Transverse colon (tissue), 4 donors: ENCODE measurements around the gene RPLP2. TPM values are rescaled to one million over a fixed set of nuclear protein-coding genes. Genes with fewer than 3 reads are reported as not detected.

Experiments
- DNase-seq: peaks from one replicate; pipeline ENCODE4 v3.0.0-alpha.2; 2019
- H3K27ac ChIP-seq, 4 donors: fragments of 200-600 bp; sonication (generic); 2 replicates each; pipeline ENCODE4 v1.5.1; 2016 to 2018; ENCODE audit warnings: inconsistent platforms in 4 of 4
- H3K27me3 ChIP-seq: fragments of 200-600 bp; sonication (generic); 2 replicates; pipeline ENCODE4 v1.5.1; 2017; ENCODE audit warnings: inconsistent platforms
- H3K36me3 ChIP-seq, 4 donors: fragments of 200-600 bp; sonication (generic); 2 replicates each; pipeline ENCODE4 v1.5.1; 2017 to 2019; ENCODE audit warnings: inconsistent platforms in 4 of 4
- H3K4me1 ChIP-seq, 4 donors: fragments of 200-600 bp; sonication (generic); 2 replicates each; pipeline ENCODE4 v1.5.1; 2017 to 2020; ENCODE audit warnings: inconsistent platforms in 4 of 4
- H3K4me3 ChIP-seq, 4 donors: fragments of 200-600 bp; sonication (generic); 1 replicate in 1 of 4; 2 replicates in 3 of 4; pipeline versions ENCODE4 v1.5.1 to v1.6.1; 2017 to 2019; ENCODE audit warnings: inconsistent platforms in 4 of 4
- H3K9me3 ChIP-seq, 2 donors: fragments of 200-600 bp; sonication (generic); 2 replicates each; pipeline ENCODE4 v1.5.1; 2017 to 2019; ENCODE audit warnings: inconsistent platforms in 2 of 2
- CTCF ChIP-seq, 5 experiments: fragments of 200-600 bp in 3 of 5; fragments of 450-650 bp in 2 of 5; sonication (generic) in 3 of 5; IDR thresholded peaks; 1 replicate in 2 of 5; 2 replicates in 3 of 5; pipeline ENCODE4 v1.5.1; 2016 to 2017; ENCODE audit warnings: antibody characterized with exemption in 5 of 5, inconsistent platforms in 3 of 5, mild to moderate bottlenecking in 2 of 5, moderate library complexity in 1 of 5
- EP300 ChIP-seq: sonication (generic); formaldehyde crosslinking; IDR thresholded peaks from one replicate; pipeline ENCODE4 v1.6.1; 2017; ENCODE audit warnings: antibody characterized with exemption, low read depth
- POLR2A ChIP-seq: fragments of 450-650 bp; IDR thresholded peaks from one replicate; pipeline ENCODE4 v1.6.1; 2016; ENCODE audit warnings: antibody characterized with exemption, mild to moderate bottlenecking, moderate library complexity
- POLR2AphosphoS5 ChIP-seq, 3 donors: sonication (generic); formaldehyde crosslinking; IDR thresholded peaks; one replicate each; pipeline ENCODE4 v1.6.1; 2016; ENCODE audit warnings: antibody characterized with exemption in 3 of 3
- WGBS, 2 donors: methylation state at CpG; one replicate each; pipeline ENCODE4 v1.1.5; 2018; ENCODE audit warnings: low coverage in 1 of 2; 5-methylcytosine and 5-hydroxymethylcytosine counted together
- in situ Hi-C, 4 donors: fragments of 200-750 bp; cut with MboI; loops; one replicate each; pipeline versions ENCODE4 v1.15.0 to v1.15.1; 2017; ENCODE audit warnings: low sequenced_read_pairs in 3 of 4, low pct_ligation_motif_present in 1 of 4, low pct_unique_long_range_greater_than_20kb in 1 of 4
- intact Hi-C: fragments of 100-400 bp; cut with DNase I; formaldehyde crosslinking; loops from one replicate; pipeline ENCODE4 v1.15.1; 2023; ENCODE audit warnings: low total_unique reads
- total RNA-seq, 4 donors: library from RNA; depleted of rRNA; stranded (reverse); fragments of >200 nt; gene quantifications; one replicate each; pipeline ENCODE4 v1.1.0, GENCODE V29; 2016

RPLP2 gene
- total RNA-seq, 4 donors from 2014 or later = 273 to 670 (median 466) TPM

GRCh38 chr11:773425-773824, 36.3 kb upstream of the RPLP2 start:
- Histone ChIP-seq H3K9me3 (no peaks in the 10 kb centered on the region), H3K4me1 (peaks cover 19 to 26% (median 24%) of the 10 kb centered on the region in 4 donors), H3K4me3 (no peak overlapping the region), H3K36me3 (peaks cover 0 to 16% (median 0%) of the 10 kb centered on the region in 4 donors), H3K27ac (no peak overlapping the region), H3K27me3 (no peaks in the 10 kb centered on the region)
- WGBS, 2 donors = 93% methylated on average over 3 of the region's 5 CpGs; no CpG with 5 or more reads in 1 of the 2 donors
- TF ChIP-seq POLR2AphosphoS5 (IDR thresholded peaks at IDR 0.05) = no peak
- no peak for TF ChIP-seq POLR2A
- no peak for TF ChIP-seq CTCF (IDR thresholded peaks at IDR 0.05)
- no peak for TF ChIP-seq EP300
- in situ Hi-C loops = no loop called here
- DNase-seq = no peak
- intact Hi-C loops = no loop called here

GRCh38 chr11:773830-774229, 35.9 kb upstream of the RPLP2 start:
- Histone ChIP-seq H3K9me3 (no peaks in the 10 kb centered on the region), H3K27me3 (no peaks in the 10 kb centered on the region), H3K4me1 (peaks cover 21 to 28% (median 27%) of the 10 kb centered on the region in 4 donors), H3K36me3 (peaks cover 0 to 16% (median 0%) of the 10 kb centered on the region in 4 donors), H3K27ac (no peak overlapping the region), H3K4me3 (no peak overlapping the region)
- 96% methylated on average over 9 of the region's 9 CpGs; no CpG with 5 or more reads in 1 of the 2 donors for WGBS, 2 donors
- no peak for DNase-seq
- in situ Hi-C loops (no loop called here), intact Hi-C loops (no loop called here)
- TF ChIP-seq CTCF (IDR thresholded peaks at IDR 0.05) (no peak), POLR2A (no peak), POLR2AphosphoS5 (IDR thresholded peaks at IDR 0.05) (no peak), EP300 (no peak)

- no peak for TF ChIP-seq EP300
- no peaks in the 10 kb centered on the region for H3K27me3 ChIP-seq
- intact Hi-C loops (no loop called here), in situ Hi-C loops (no loop called here)
- H3K36me3 ChIP-seq = peaks cover 0 to 16% (median 0%) of the 10 kb centered on the region in 4 donors
- no peak overlapping the region for H3K4me3 ChIP-seq
- no peak for DNase-seq
- H3K4me1 ChIP-seq = peaks cover 24 to 29% (median 27%) of the 10 kb centered on the region in 4 donors
- WGBS, 2 donors = 76% methylated on average over 20 of the region's 20 CpGs; no CpG with 5 or more reads in 1 of the 2 donors
- H3K27ac ChIP-seq = no peak overlapping the region
- H3K9me3 ChIP-seq = no peaks in the 10 kb centered on the region
These were observed 34.7 kb upstream of the RPLP2 start for GRCh38 chr11:774873-775592.

- in situ Hi-C loops = no loop called here
- DNase-seq = no peak
- no peaks in the 10 kb centered on the region for H3K9me3 ChIP-seq
- H3K4me3 ChIP-seq = peak overlapping the region; percentile 93 to 97 (median 95)
- intact Hi-C loops = no loop called here
- TF ChIP-seq POLR2A (no peak), EP300 (no peak)
- 25 to 83% methylated on average over 1 to 11 of the region's 11 CpGs for WGBS, 2 donors
- peak overlapping the region in 3 of 4 donors; percentile 88 to 93 (median 89) for H3K27ac ChIP-seq
- no peaks in the 10 kb centered on the region for H3K27me3 ChIP-seq
- peaks cover 0 to 5% (median 0%) of the 10 kb centered on the region in 4 donors for H3K36me3 ChIP-seq
- peaks cover 24 to 29% (median 27%) of the 10 kb centered on the region in 4 donors for H3K4me1 ChIP-seq
These were observed 33.6 kb upstream of the RPLP2 start for GRCh38 chr11:776263-776560.

- intact Hi-C loops = no loop called here
These were observed 33.0 kb upstream of the RPLP2 start for GRCh38 chr11:776561-777287.

More at GRCh38 chr11:776561-777287, 33.0 kb upstream of the RPLP2 start:
- Histone ChIP-seq H3K9me3 (no peaks in the 10 kb centered on the region), H3K27me3 (no peaks in the 10 kb centered on the region), H3K36me3 (no peaks in the 10 kb centered on the region), H3K4me3 (peak overlapping the region; percentile 93 to 97 (median 95)), H3K27ac (peak overlapping the region; percentile 88 to 93 (median 89)), H3K4me1 (peaks cover 24 to 29% (median 27%) of the 10 kb centered on the region in 4 donors)
- in situ Hi-C loops = no loop called here
- DNase-seq = no peak
- WGBS, 2 donors = 1% methylated on average over 19 of the region's 65 CpGs; no CpG with 5 or more reads in 1 of the 2 donors
- TF ChIP-seq EP300 = no peak
- no peak for TF ChIP-seq POLR2A
- no peak for TF ChIP-seq POLR2AphosphoS5 (IDR thresholded peaks at IDR 0.05)
- TF ChIP-seq CTCF (IDR thresholded peaks at IDR 0.05) = no peak
